ACHN (cell line): ENCODE results near the gene MEI4.

Experiments
- DNase-seq: peaks from one replicate; pipeline ENCODE4 v3.0.0-alpha.2; 2015
- in situ Hi-C: cut with HindIII; loops from 2 replicates; pipeline ENCODE4 v1.10.0; 2017; ENCODE audit warnings: low sequenced_read_pairs, low pct_ligation_motif_present, low pct_unique_long_range_greater_than_20kb

MEI4 gene

DNA sequence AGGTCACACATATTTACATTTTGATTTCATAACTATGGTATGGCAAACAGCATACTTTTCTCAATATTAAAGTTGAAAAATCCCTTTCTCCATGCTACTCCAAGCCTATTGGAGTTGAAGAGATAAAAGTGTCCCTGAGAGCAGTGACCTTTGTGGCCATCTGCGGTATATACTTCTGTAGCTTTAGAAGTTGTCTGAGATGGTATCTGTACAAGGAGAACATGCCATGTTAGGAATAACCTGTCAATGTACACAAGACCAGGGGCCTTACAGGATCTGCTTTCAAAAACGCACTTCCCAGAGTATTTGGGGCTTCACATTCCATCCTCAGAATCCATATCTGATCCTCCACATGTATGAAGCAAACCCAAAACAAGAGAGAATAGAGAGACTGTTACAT is 226.7 kb downstream of the MEI4 start:
- in situ Hi-C loops = no loop called here
- DNase-seq = no peak

GRCh38 chr6:77880501-77880900 is 227.7 kb downstream of the MEI4 start:
- DNase-seq = no peak
- in situ Hi-C loops = no loop called here

DNA sequence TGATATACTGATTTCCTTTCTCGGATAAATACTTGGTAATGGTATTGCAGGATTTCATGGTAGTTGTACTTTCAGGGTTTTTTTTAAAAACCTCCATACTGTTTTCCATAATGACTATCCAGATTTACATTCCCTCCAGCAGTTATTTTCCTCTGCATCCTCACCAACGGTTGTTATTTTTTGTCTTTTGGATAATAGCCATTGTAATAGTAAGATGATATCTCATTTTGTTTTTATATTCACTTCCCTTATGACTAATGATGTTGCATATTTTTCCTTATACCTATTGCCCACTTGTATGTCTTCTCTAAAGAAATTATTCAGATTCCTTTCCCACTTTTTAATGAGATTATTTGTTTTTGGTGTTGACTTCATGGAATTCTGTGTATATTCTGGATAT is 231.0 kb downstream of the MEI4 start:
- DNase-seq = no peak
- in situ Hi-C loops = no loop called here

DNA sequence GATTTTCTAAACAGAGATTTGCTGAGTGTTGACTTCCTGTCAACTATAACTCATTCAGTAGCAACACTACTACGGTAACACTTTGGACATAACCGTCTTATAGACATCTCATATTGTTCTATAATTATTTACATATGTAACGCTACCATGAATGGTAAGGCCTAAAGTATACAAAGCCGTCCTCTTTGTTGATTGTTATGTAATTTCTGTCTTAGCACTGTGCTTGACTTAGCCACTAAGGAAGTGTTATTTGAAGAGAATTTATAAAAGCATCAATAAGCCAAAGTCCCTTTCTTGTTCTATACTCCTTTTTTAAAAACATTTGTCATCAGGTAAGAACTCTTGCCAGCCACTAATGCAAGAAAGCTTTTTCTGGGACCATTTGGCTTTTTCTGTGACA is 240.6 kb downstream of the MEI4 start:
- in situ Hi-C loops = no loop called here
- no peak for DNase-seq

- DNase-seq = no peak
- in situ Hi-C loops = no loop called here
Observed at GRCh38 chr6:77906070-77906469, 253.2 kb downstream of the MEI4 start.

DNA sequence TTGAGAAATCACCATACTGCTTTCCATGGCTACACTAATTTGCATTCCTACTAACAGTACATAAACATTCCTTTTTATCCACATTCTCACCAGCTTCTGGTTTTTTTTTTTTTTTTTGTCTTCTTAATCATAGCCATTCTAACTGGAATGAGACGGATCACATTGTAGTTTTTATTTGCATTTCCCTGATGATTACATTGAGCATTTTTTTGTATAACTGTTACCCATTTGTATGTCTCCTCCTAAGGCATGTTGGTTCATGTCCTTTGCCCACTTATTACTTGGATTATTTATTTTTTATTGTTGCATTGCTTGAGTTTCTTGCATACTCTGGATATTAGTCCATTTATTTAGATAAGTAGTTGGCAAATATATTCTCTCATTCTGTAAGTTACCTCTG is 258.0 kb downstream of the MEI4 start:
- in situ Hi-C loops = no loop called here

GRCh38 chr6:77926198-77926751 is 273.4 kb downstream of the MEI4 start:
- DNase-seq = no peak

More for the DNA sequence above, 258.0 kb downstream of the MEI4 start:
- no peak for DNase-seq

DNA sequence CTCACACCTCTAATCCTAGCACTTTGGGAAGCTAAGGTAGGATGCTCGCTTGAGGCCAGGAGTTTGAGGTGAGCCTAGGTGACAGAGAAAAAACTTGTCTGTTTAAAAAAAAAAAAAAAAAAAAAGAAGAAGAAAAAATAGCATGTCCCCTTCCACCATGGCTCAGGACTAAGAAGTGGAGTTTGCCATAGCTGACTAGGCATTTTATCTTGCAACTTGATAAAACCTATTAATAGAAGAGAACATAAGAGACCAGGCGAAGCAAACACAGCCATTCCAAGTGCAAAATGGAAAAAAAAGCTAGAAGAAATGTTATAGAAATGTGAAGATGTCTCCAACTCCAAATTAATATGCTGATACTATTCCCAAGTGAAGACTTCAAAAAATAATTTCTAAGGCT is 277.5 kb downstream of the MEI4 start:
- in situ Hi-C loops = no loop called here
- no peak for DNase-seq

More at GRCh38 chr6:77926198-77926751, 273.4 kb downstream of the MEI4 start:
- in situ Hi-C loops = no loop called here

- no peak for DNase-seq
- in situ Hi-C loops = no loop called here
Observed at GRCh38 chr6:77930952-77931351, 278.1 kb downstream of the MEI4 start.

DNA sequence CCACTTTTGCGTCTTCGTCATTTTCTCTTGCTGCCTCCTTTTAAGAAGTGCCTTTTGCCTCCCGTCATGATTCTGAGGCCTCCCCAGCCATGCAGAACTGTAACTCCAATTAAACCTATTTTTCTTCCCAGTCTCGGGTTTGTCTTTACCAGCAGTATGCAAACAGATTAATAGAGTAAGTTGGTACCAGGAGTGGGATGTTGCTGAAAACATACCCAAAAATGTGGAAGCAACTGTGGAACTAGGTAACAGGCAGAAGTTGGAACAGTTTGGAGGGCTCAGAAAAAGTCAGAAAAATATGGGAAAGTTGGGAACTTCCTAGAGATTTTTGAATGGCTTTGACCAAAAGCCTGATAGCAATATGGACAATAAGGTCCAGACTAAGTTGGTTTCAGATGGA is 309.2 kb downstream of the MEI4 start:
- DNase-seq = no peak
- in situ Hi-C loops = no loop called here

DNA sequence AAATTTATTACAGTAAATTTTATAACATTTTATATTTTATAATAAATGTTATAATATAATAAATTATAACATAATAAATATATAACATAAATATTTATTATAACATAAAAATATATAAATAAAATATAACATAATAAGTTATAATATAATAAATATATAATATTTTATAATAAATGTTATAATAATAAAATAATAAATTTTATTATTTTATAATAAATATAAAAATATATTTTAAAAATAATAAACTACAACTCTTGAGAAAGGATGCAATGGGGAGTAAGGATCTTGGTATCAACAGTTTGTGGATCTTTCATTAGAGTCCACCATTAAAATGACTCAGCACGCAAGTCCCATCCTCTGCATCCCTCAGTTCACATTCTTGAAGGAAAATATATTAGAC is 312.6 kb downstream of the MEI4 start:
- in situ Hi-C loops = no loop called here
- no peak for DNase-seq

DNA sequence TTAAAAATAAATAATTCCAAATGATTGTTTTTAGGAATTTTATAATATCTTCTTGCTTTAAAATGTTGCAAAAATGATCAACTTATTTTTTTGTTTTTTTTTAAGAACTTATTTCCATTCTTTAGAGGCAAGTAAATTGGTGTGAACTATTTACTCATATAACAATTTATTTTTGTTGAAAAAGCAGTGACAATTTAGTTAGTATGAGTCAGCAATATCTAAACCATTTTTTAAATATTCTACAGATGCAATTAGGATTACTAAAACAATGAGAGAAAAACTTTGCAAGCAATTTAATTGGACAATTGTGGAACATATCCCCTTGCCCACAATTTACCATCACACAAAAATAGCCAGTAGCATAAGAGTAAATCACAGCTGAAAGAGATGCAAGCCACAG is 319.5 kb downstream of the MEI4 start:
- in situ Hi-C loops = no loop called here

More for the DNA sequence above, 319.5 kb downstream of the MEI4 start:
- DNase-seq = no peak
